HG03064 (cell line): ENCODE results near the gene MON1B.
"Not testable (repeated sequence)": the region's sequence is repeated elsewhere in the genome, so short reads cannot be mapped to it uniquely, and the experiment has no call there.

Experiments used
- ATAC-seq: cut with Tn5 transposase; IDR thresholded peaks from one replicate; pipeline ENCODE4 v1.9.1; 2021; ENCODE audit warnings: low read depth; ENCODE audit not compliant: unreplicated experiment

Gene MON1B

DNA sequence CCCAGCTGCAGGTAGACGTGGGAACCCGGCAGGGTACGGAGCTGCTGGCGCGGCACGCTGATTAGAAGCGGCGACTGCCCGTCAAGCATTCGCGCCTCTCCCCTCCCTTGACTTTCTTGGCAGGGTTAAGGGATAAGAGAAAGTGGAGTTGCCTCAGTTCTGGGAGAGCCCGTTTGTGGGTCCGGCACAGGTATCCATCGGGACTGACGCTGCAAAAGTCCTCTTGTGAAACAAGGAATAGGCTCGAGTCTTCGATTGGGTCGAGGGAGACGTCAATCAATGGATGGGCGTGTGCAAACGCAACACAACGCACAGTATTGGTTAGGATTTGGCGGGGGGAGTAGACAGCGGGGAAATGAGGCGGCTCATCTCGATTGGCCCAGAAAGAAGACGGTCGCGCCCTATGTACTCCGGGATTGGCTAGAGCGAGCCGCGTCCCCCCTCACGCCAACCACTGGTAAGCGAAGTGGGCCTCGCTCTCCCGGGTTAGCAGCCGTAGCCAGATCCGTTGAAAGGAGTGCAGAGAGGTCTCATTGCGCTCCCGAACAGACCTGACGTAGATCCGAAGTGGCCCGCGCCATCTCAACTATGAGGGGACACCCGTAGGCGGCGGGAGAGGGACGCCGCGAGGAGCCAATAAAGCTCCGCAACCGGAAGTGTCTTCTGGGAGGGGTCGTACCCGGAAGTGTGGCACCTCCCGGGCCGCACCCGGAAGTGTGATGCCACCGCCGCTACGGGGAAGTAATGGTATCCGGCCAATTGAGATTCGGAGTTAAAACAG, at the start of gene MON1B:
Gene MON1B, plus strand, starts transcription at position 713 of the 781 bp plus-strand sequence. CDS start 296 bp downstream, outside the sequence.
- ATAC-seq, result peak; percentile 96

DNA sequence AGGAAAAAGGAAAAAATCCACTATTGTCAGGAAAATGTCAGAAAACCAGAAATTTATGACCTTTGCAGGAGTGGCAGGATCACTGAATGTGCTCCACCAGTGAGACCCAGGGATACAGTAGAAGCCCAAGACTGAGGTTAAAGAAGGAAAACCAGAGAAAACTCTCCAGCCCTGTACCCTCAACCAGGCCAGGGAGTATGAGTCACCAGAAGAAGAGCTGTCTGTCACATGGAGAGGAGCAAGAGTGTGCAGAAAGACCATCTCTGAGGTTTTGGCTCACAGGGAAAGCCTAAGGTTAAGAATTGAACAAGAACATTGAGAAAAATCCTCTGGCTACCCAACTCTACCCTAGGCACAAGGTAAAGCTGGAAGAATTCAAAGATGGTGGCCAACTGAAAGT, 47.6 kb upstream of the MON1B start:
- no peak for ATAC-seq

DNA sequence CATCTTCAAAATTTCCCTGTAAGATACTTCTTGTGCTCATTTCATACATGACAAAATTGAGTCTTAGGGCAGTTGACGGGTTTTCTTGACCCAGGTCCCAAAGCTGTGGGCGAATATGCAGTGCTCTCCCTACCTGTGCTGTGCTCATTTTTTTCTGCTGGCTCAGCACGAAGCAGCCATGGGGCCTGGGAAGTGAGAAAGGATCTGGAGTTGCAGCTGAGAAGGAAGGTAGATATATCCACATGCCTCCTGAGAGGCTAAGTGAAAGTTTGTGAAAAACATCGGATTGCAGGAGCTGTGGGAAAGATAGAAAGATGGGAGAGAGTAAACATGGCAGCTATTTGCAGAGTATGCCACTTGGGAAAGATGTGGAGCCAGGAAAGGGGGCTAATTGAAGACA, 42.9 kb upstream of the MON1B start:
- ATAC-seq, result no peak

DNA sequence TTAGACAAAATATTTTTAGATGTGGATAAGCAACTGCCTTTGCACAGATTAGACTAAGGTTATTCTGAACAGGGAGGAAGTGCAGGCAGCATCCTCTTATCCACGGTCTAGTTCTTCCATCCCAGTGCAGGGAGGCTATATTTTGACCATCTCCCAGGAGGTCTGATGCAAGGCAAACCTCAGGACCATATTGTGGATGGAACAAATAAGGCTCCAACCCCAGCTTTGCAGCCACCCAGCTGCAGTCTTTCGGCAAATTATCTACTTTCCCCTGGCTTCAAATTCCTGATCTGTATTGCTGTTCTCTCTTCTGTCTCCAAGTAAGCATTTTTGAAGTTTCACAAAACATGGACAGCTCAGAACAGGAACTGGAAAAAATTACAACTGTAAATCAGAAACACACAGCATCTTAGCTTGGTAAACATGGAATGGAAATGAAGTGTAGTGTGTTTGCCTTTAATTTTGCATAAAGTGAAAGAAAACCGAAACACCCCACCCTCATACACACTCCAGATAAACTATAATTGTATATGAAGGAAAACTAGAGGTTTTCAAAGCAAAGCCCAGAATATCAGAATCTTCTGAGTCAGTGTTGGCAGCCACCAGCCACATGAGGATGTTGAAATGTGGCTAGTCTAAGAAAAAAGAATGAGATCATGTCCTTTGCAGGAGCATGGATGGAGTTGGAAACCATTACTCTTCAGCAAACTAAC, 33.5 kb upstream of the MON1B start:
- ATAC-seq, result no peak

DNA sequence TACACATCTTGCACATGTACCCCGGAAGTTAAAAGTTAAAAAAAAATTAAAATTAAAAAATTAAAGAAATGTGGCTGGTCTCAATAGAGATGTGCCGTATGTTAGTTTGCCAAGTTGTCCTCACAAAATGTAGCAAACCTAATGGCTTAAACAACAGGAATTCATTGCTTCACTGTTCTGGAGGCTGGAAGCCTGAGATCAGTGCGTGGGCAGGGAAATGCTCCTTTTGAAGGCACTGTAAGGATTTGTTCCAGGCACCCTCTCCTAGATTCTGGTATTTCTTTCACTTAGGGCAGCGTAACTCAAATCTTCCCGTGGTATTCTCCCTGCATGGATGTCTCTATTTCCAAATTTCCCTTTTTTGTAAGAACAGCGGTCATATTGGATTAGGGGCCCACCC, 32.7 kb upstream of the MON1B start:
- ATAC-seq, result no peak

DNA sequence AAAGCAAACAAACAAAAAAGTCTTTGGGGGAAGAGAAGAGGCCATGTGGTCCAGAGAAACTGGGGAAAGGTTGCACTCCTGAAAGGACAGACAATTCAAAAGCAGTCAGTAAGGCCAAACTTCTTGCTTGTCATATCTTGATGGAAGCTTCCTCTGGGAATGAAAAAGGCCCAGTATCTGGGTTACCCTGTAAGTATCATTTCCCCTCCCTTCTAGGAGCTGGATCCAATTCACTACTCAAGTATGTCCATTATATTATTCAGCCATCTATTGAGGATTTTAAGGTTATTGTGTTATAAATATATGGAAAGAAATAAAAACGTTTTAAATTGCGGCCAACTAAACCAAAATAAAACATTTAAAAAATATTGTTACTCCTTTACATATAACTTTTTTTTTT, 26.0 kb upstream of the MON1B start:
- no peak for ATAC-seq

DNA sequence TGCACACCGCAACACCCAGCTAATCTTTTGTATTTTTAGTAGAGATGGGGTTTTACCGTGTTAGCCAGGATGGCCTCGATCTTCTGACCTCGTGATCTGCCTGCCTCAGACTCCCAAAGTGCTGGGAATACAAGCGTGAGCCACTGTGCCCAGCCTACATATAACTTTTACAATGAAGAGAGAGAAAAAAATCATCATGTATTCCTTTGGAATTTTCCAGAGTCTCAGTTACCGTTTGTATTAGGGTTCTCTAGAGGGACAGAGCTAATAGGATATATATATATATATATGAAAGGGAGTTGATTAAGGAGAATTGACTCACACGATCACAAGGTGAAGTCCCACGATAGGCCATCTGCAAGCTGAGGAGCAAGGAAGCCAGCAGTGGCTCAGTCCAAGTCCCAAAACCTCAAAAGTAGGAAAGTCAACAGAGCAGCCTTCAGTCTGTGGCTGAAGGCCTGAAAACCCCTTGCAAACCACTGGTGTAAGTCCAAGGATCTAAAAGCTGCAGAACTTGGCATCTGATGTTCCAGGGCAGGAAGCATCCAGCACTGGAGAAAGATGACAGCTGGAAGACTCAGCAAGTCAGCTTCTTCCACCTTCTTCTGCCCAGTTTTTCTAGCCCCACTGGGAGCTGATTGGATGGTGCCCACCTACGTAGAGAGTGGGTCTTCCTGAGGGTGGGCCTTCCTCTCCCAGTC, 25.3 kb upstream of the MON1B start:
- ATAC-seq, result not testable (repeated sequence)

DNA sequence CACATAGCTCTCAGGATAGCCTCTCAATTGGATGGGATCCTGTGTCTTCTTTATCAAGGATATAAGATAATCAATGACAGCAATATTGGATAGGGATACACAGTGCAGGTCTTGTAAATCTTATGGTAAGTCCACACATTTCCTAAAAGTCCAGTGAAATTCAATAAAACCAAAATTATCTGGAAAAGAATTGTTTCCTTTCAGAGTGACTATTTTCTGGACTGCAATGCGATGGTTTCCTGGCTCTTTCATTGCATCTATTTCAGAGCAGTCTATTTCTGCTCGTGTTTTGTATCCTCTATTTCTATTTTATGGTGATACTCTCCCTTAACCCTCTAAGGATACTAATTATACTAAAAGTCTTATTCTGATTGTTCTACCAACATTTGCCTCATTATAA, 24.3 kb upstream of the MON1B start:
- no peak for ATAC-seq

DNA sequence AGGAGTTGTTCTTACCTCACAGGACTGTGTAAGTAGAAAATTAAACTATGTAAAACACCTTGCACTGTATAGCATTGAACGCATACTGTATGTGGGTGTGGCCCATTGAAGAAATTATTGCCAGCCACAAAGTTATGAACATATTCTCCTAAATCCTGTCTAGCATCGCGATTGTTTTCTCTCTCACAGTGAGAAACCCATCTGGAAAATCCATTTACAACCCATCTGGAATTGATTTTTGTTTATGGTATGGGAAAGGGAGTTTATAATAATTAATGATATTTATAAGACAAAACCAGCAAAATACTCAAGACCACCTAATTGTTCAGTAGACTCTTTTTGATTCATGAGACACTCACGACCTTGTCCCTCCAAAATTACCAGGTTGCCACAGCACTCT, 22.1 kb upstream of the MON1B start:
- ATAC-seq, result no peak

DNA sequence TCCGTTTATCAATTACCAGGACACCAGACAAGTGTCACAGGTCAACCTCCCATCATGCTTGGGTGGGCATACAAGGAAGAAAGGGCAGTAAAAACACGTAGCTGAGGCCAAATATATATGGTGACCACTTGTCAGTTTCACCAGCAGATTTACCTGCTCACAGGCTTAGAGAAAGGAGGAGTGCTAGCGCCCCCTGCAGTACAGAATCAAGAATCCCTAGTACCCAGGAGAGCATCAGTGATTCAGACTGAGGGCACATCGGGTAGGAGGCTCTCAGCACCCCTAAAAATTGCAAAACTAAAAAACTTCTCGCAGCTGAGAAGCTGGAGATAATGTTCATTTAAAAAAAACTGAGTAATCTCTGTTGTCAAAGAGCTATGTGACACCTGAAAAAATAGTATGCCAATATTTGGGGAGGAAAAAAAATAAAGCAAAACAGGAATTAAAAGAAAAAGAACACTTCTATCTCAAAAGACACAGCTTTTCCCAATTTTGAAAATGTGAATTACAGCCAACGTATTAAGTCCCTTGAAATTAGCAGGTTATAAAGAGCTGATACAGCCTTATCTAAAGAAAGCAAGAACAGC, 21.2 kb upstream of the MON1B start:
- ATAC-seq, result no peak

DNA sequence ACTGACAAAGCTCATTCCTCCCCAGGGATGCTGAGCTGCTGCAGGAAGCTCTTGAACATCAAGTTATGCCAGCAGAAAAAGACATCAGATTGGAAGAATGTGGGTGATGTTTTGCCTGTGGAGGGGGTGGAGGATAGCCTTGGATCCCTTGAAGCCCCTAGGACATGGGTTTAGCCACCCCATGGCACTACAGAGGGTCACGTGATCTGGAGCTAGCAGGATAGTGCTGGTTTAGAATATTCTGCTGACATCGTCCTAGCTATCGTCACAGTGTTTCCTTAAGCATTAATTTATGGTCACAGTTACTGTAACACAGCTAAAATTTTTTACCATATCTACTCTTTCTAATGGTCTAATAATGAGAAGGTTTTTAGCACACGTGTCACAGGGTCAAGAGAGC, 20.2 kb upstream of the MON1B start:
- ATAC-seq, result no peak

DNA sequence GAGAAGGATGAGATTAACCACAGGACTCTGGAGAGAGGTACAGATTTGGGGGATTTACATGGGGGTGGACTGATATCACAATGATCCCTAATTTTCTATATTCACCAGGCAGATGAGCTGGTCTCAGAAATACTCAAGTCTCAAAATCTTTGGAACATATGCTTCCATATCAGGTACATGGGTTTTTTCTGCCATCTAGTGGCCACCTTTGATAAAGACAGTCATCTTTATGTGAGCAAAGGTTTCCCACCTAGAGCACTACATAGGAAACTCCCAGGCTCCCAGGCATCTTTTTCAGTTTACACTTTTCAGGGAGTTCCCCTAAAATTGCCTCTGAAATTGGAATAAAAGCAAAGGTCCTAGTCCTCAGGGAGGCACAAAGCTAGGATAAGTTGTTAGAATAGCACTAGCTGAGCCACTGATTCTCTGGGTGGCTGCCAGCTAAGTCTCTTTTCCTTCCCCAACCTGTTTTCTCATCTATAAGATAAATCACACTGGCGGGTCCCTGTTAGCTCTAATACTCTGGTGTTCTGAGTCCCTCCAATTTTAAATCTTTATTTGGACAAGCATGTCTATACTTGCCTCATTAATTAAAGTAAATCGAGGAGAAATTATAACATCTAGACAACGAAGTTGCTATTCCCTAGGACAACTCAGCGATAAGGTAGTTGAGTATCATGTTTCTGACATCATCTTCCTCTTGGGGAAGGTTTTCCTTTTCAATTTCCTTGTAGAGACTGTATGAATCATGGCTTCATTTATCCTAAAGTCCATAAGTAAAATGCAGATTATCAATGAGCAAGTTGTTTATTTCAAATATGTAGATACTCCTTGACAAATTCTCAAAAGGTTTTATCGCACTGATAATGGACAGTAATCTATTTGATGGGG, 19.0 kb upstream of the MON1B start:
- peak; percentile 66 for ATAC-seq

DNA sequence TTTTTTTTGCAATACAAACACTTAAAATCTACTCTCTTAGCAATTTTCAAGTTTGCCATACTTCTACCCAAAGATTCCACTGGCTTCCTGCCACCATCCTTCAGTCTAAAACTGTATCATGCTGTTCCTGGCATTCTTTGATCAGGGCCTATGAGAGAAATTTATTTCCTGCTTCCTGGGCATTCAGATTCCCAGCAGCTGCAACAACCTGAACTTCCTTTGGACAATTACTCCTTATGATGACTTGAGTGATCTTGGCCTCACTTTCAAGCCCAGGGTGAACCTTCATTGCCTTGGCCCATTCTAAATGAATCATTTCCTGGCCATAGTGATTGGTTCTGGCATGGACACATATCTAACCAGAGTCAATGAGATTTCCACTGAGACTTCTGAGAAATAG, 18.0 kb upstream of the MON1B start:
- no peak for ATAC-seq

DNA sequence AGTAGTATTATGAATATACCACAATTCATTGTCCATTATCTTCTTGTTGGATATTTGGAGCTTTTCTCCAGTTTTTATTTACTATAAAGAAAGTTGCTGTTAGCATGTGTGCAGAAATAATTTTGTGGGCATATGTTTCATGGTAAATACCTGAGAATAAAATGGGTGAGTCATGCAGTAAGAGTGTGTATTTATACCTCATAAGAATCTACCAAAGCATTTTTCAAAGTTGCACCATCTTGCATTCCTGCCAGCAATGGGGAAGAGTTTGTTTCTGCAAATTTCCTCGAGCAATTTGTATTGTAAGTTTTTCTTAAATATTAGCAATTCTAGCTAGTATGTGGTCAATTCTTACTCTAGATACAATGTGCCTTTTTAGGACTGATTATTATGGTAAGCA, 7.9 kb upstream of the MON1B start:
- no peak for ATAC-seq

DNA sequence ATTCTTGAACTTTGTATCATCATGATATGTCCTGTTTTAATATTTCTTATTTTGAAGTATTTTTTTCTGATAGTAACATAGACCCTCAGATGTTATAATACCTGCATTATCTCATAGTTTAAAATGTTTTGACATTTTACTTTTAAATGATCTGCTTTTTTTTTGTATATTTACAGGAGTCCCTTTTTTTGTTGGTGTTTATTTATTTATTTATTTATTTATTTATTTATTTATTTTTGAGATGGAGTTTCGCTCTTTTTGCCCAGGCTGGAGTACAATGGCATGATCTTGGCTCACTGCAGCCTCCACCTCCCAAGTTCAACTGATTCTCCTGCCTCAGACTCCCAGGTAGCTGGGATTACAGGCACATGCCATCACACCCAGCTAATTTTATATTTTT, 4.7 kb upstream of the MON1B start:
- not testable (repeated sequence) for ATAC-seq

DNA sequence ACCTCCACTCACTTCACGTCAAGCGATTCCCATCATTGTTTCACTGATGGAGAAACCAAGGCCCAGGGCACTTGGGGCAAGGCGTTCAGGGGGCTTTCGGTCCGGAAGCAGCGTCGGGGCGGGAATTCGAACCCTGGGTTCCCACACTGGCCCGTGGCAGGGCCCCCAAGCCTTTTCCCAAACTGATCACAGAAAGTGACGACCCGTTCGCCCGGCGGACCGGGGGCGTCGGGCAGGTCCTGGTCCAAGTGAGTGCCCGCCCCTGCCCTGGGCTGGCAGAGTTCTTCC, 856 bp upstream of the MON1B start:
- ATAC-seq, result no peak

DNA sequence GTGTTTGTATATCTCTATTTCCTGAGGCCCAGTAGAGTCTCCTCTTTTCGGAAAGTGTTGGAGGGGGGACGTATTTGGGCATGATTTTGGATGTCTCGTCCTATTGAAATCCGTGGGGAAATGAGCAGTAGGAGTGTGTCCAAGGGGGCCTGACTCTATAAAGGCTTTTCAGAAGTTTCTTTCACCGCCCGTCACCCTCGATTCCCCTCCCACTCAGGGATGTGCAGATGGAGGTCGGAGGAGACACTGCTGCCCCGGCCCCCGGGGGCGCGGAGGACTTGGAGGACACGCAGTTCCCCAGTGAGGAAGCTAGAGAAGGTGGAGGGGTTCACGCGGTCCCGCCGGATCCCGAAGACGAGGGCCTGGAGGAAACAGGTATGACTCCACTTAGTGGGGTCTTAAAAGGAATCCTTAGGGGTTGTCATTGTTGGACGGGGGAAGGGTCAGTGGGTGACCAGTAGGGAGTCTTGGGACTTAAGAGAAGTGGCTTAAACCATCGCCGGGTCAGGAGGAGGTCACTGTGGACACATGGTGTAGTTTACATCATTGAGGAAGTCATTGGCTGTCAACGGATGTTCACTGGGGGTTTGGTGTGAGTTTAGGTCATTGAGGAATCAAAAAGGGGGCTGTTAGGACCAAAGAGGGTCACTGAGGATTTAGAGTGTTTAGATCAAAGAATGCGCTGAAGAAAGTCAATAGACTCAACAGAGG, 424 bp downstream of the MON1B start:
- no peak for ATAC-seq

DNA sequence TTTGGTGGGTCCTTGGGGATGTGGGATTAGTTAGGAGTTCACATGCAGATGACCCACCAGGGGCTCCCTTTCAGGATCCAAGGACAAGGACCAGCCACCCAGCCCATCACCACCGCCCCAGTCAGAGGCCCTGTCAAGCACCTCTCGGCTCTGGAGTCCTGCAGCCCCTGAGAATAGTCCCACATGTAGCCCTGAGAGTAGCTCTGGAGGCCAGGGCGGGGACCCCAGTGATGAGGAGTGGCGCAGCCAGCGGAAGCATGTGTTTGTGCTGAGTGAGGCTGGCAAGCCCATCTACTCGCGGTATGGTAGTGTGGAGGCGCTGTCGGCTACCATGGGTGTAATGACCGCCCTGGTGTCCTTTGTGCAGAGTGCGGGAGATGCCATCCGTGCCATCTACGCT, 2.4 kb downstream of the MON1B start:
- no peak for ATAC-seq

DNA sequence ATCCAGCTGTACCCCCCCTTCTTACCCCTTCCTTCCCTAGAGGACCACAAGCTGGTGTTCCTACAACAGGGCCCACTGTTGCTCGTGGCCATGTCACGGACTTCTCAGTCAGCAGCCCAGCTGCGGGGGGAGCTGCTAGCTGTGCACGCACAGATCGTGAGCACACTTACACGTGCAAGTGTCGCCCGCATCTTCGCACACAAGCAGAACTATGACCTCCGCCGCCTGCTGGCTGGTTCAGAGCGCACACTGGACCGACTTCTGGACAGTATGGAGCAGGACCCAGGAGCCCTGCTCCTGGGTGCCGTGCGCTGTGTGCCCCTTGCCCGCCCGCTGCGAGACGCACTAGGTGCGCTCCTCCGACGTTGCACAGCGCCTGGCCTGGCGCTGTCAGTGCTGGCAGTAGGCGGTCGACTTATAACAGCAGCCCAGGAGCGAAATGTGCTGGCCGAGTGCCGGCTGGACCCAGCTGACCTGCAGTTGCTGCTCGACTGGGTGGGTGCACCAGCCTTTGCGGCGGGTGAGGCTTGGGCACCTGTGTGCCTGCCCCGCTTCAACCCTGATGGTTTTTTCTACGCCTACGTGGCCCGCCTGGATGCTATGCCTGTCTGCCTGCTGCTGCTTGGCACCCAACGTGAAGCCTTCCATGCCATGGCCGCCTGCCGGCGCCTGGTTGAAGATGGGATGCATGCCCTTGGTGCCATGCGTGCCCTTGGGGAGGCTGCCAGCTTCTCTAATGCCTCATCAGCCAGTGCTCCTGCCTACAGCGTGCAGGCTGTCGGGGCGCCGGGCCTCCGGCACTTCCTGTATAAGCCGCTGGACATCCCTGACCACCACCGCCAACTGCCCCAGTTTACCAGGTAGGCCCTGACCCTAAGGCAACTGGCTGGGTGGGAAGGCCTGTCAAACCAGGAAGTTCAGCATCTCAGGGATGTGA, 3.6 kb downstream of the MON1B start:
- no peak for ATAC-seq
